Chondrocyte (in vitro differentiated cells): ENCODE data around the gene CLCN6. TPM values are rescaled to one million over a fixed set of nuclear protein-coding genes. Genes with fewer than 3 reads are reported as not detected.

ENCODE experiments used
- DNase-seq: peaks from one replicate; pipeline ENCODE4 v3.0.0; 2021; ENCODE audit warnings: mixed read lengths, low spot score
- H3K27ac Mint-ChIP-seq: one replicate; pipeline ENCODE4 v1.8.0; 2021; ENCODE audit warnings: mild to moderate bottlenecking, moderate library complexity, mixed read lengths; ENCODE audit not compliant: unreplicated experiment
- H3K27me3 Mint-ChIP-seq: 2 replicates; pipeline ENCODE4 v1.8.0; 2021; ENCODE audit warnings: low read depth, mixed read lengths
- H3K36me3 Mint-ChIP-seq: 2 replicates; pipeline ENCODE4 v1.8.0; 2021; ENCODE audit warnings: low read depth, mixed read lengths
- H3K4me1 Mint-ChIP-seq: 2 replicates; pipeline ENCODE4 v1.8.0; 2021; ENCODE audit warnings: low read depth, mild to moderate bottlenecking, mixed read lengths
- H3K4me3 Mint-ChIP-seq: one replicate; pipeline ENCODE4 v1.8.0; 2021; ENCODE audit warnings: mild to moderate bottlenecking, moderate library complexity, mixed read lengths; ENCODE audit not compliant: unreplicated experiment
- H3K9me3 Mint-ChIP-seq: 2 replicates; pipeline ENCODE4 v1.8.0; 2021; ENCODE audit warnings: low read depth, mixed read lengths
- total RNA-seq: library from RNA; stranded (reverse); gene quantifications from 3 replicates; pipeline ENCODE4 v1.2.1, GENCODE V29; 2021
- TF ChIP-seq, protein P1 (sequence below): fragments of 200-600 bp; sonication (generic); IDR thresholded peaks from 2 replicates; pipeline ENCODE4 v1.5.0; 2021; ENCODE audit warnings: antibody characterized with exemption, mild to moderate bottlenecking, moderate library complexity

Gene CLCN6
- total RNA-seq, 1 donor from 2014 or later, result 22.2 TPM

DNA sequence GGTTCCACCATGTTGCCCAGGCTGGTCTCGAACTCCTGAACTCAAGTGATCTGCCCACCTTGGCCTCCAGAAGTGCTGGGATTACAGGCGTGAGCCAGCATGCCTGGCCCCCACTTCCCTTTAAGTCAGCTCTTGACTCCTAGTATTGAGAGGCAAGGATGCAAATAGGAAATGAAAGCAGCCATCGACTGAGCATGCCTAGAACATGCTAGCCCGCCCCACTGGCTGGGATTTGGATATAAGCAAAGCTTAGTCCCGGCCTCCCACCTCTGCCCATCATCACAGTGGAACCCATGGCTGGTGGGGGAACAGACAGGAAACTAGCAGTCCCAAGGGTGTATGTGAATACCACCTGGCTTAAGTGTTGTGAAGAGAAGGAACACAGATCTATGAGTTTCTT lies 33.5 kb upstream of the CLCN6 start:
- Mint-ChIP-seq H3K36me3 (no peaks in the 10 kb centered on the region), H3K4me1 (no peaks in the 10 kb centered on the region), H3K27me3 (peaks cover 2% of the 10 kb centered on the region), H3K9me3 (no peaks in the 10 kb centered on the region), H3K4me3 (no peak overlapping the region), H3K27ac (no peak overlapping the region)
- no peak for DNase-seq
- TF ChIP-seq, protein P1, sequence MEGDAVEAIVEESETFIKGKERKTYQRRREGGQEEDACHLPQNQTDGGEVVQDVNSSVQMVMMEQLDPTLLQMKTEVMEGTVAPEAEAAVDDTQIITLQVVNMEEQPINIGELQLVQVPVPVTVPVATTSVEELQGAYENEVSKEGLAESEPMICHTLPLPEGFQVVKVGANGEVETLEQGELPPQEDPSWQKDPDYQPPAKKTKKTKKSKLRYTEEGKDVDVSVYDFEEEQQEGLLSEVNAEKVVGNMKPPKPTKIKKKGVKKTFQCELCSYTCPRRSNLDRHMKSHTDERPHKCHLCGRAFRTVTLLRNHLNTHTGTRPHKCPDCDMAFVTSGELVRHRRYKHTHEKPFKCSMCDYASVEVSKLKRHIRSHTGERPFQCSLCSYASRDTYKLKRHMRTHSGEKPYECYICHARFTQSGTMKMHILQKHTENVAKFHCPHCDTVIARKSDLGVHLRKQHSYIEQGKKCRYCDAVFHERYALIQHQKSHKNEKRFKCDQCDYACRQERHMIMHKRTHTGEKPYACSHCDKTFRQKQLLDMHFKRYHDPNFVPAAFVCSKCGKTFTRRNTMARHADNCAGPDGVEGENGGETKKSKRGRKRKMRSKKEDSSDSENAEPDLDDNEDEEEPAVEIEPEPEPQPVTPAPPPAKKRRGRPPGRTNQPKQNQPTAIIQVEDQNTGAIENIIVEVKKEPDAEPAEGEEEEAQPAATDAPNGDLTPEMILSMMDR, result no peak

DNA sequence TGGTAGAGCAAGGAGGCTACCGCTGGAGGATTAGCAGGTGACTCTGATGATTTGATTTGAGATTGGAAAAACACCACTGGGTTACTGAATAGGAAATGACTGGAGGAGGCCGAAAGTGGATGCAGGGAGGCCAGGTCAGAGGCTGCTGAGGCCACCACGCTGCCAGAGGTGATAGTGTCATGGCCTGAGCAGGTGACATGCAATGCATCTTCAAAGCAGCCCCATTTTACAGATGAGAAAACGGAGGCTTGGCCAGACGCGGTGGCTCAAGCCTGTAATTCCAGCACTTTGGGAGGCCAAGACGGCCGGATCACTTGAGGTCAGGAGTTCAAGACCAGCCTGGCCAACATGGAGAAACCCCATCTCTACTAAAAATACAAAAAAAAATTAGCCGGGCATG lies 31.2 kb upstream of the CLCN6 start:
- Mint-ChIP-seq H3K4me3 (no peak overlapping the region), H3K4me1 (no peaks in the 10 kb centered on the region), H3K36me3 (no peaks in the 10 kb centered on the region), H3K27ac (no peak overlapping the region), H3K27me3 (no peaks in the 10 kb centered on the region), H3K9me3 (no peaks in the 10 kb centered on the region)
- DNase-seq, result no peak
- TF ChIP-seq, protein P1, result no peak

DNA sequence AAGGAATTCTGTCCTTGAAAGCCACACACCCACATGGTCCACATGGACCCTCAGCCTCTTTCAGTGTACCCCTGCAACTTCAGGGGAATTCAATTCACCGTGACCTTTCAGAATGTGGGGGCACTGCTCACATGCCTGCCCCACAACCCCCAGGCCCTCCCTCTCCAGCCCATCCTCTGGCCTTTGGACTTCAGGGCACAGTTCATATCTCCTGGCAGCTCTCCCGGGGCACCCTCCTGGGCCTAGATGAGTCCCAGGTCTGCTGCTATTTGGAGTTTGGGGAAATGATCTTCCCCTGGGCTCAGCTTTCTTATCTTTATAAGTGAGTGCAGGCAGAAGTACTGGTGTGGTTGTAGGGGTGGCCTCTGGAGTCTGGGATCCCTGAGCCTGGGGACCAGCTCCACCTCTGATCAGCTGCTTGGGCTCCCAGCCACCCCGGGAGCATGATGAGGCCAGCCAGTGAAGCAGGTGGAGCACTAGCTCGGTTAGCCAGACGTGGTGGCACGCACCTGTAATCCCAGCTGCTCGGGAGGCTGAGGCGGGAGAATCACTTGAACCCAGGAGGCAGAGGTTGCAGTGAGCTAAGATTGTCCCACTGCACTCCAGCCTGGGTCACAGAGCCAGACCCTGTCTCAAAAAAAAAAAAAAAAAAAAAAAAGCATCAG lies 28.2 kb upstream of the CLCN6 start:
- H3K27me3 Mint-ChIP-seq, result no peaks in the 10 kb centered on the region
- no peaks in the 10 kb centered on the region for H3K9me3 Mint-ChIP-seq
- TF ChIP-seq, protein P1, result no peak
- no peaks in the 10 kb centered on the region for H3K36me3 Mint-ChIP-seq
- H3K4me1 Mint-ChIP-seq, result no peaks in the 10 kb centered on the region
- no peak for DNase-seq
- H3K4me3 Mint-ChIP-seq, result no peak overlapping the region
- no peak overlapping the region for H3K27ac Mint-ChIP-seq

DNA sequence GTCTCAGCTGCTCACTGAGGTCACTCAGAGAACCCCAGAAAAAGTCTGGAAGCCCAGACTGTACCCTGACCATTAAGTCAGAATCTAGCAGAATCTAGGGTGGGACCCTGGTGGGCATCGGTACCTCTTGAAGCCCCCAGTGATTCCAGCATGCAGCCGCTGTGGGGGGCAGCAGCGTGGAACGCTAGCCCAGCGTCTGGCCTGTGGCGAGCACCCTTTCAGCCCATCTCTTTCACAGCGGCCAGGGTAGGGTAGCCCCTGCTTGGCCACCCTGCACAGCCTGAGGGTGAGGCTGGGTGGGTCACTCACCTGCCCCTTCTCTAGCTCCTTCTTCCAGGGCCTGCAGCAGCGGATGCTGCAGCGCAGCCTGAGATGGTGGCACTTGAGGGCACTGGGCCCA lies 27.7 kb upstream of the CLCN6 start:
- TF ChIP-seq, protein P1, result no peak
- Mint-ChIP-seq H3K27ac (no peak overlapping the region), H3K4me1 (no peaks in the 10 kb centered on the region), H3K36me3 (no peaks in the 10 kb centered on the region), H3K9me3 (no peaks in the 10 kb centered on the region), H3K4me3 (no peak overlapping the region), H3K27me3 (no peaks in the 10 kb centered on the region)
- DNase-seq, result no peak

DNA sequence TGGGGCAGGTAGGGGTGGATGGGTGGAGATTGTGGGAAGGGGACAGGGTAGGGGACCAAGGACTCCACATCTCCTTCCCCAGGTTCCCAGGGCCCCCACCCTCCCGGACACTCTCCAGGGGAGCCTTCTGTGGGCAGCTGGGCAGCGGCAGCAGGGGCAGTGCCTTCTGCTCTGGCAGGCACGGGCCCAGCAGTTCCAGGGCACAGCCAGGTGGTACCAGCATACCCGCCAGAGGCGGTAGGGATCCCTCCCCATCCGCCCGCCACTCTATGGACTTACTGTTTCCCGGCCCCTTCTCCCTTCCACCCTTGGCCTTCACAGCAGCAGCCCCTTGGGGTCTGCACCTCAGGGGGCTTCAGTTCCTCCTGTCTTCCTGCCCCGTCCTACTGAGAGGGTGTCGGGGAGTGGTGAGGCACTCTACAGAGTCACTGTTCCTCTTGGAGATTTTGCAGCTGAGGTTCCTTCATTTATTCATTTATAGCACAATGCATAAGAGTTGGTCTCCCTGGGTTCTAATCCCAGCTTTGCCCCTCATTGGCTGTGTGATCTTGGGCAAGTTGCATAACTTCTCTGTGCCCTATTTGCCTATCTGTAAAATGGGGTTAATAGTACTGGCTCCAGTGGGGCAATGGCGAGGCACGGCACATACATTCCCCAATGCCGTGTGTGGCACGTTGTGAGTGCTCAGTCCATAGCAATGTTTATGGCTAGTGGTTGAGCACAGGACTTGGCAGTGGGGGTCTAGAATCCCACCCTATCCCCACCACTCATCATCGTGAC lies 27.0 kb upstream of the CLCN6 start:
- Mint-ChIP-seq H3K9me3 (no peaks in the 10 kb centered on the region), H3K27ac (no peak overlapping the region), H3K4me1 (no peaks in the 10 kb centered on the region), H3K27me3 (no peaks in the 10 kb centered on the region), H3K36me3 (no peaks in the 10 kb centered on the region), H3K4me3 (no peak overlapping the region)
- TF ChIP-seq, protein P1, result no peak
- DNase-seq, result no peak
